Amniotic epithelial cell (primary cell): ENCODE results near the gene MEA1.
"Not testable (repeated sequence)": the region's sequence is repeated elsewhere in the genome, so short reads cannot be mapped to it uniquely, and the experiment has no call there.

Source experiments
- DNase-seq: peaks from one replicate; pipeline ENCODE4 v3.0.0-alpha.2; 2010; ENCODE audit warnings: low read depth

Gene MEA1

GRCh38 chr6:43009124-43009523, 4.6 kb downstream of the MEA1 start:
- DNase-seq = no peak

GRCh38 chr6:43007126-43007525, 6.6 kb downstream of the MEA1 start:
- DNase-seq = no peak

- no peak for DNase-seq
Observed at GRCh38 chr6:43006251-43006650, 7.5 kb downstream of the MEA1 start.

- DNase-seq = no peak
Observed at GRCh38 chr6:43005844-43006243, 7.9 kb downstream of the MEA1 start.

GRCh38 chr6:43001843-43002242, 11.9 kb downstream of the MEA1 start:
- no peak for DNase-seq

- not testable (repeated sequence) for DNase-seq
Observed at GRCh38 chr6:42998205-42998604, 15.5 kb downstream of the MEA1 start.

- no peak for DNase-seq
Observed at GRCh38 chr6:42996513-42996912, 17.2 kb downstream of the MEA1 start.

GRCh38 chr6:42993445-42993844, 20.3 kb downstream of the MEA1 start:
- DNase-seq = no peak

- DNase-seq = no peak
Observed at GRCh38 chr6:42989923-42990322, 23.8 kb downstream of the MEA1 start.

- no peak for DNase-seq
Observed at GRCh38 chr6:42988486-42989020, 25.2 kb downstream of the MEA1 start.

- no peak for DNase-seq
Observed at GRCh38 chr6:42987533-42988451, 26.0 kb downstream of the MEA1 start.

GRCh38 chr6:42984924-42985475, 28.7 kb downstream of the MEA1 start:
- DNase-seq = no peak

- DNase-seq = peak; percentile 99
Observed at GRCh38 chr6:42984001-42984923, 29.5 kb downstream of the MEA1 start, which contains the start of gene PPP2R5D. Gene PPP2R5D, plus strand, starts transcription at chr6:42984570. Its CDS starts 108 bp downstream, at chr6:42984678.

- no peak for DNase-seq
Observed at GRCh38 chr6:42981836-42982235, 31.9 kb downstream of the MEA1 start.

- peak; percentile 49 for DNase-seq
Observed at GRCh38 chr6:42979523-42980177, 34.1 kb downstream of the MEA1 start.

- DNase-seq = peak; percentile 59
Observed at GRCh38 chr6:42978839-42979522, 34.8 kb downstream of the MEA1 start, which contains the start of gene PEX6. Gene PEX6, minus strand, starts transcription at chr6:42979181. Its CDS starts 31 bp downstream, at chr6:42979150.

GRCh38 chr6:42978487-42978838, 35.3 kb downstream of the MEA1 start:
- DNase-seq = peak; percentile 27

GRCh38 chr6:42974919-42975505, 38.7 kb downstream of the MEA1 start:
- no peak for DNase-seq

- DNase-seq = no peak
Observed at GRCh38 chr6:42973926-42974325, 39.8 kb downstream of the MEA1 start.

- no peak for DNase-seq
Observed at GRCh38 chr6:42971746-42972327, 41.9 kb downstream of the MEA1 start.
